ENCODE measurements around the gene ARCN1. TPM values are rescaled to one million over a fixed set of nuclear protein-coding genes. Genes with fewer than 3 reads are reported as not detected.

The ARCN1 gene
- total and polyA plus RNA-seq, 2 donors (not counting 1 experiment from before 2014, with no cell fraction given), result 116 to 387 TPM

- H3K27me3 ChIP-seq (ENCODE audit: control insufficient read depth, insufficient read depth, low read length), result no peaks in the 10 kb centered on the region
- no peak overlapping the region for H3K9ac ChIP-seq (ENCODE audit: insufficient read depth, low read length)
- H3K4me3 ChIP-seq (replicated peaks in 1 of 4; ENCODE audit: control extremely low read depth in 1 of 4, insufficient read depth in 1 of 4, low read depth in 3 of 4, low read length in 4 of 4), result no peak overlapping the region
- H4K20me1 ChIP-seq (ENCODE audit: control insufficient read depth, extremely low read depth, insufficient read depth, low read length), result no peaks in the 10 kb centered on the region
- peaks cover 26% of the 10 kb centered on the region for H3K36me3 ChIP-seq (ENCODE audit: control insufficient read depth, insufficient read depth, low read length)
- no peaks in the 10 kb centered on the region for H3K4me1 ChIP-seq (ENCODE audit: control insufficient read depth, extremely low read depth, insufficient read depth, low read length)
- H2AFZ ChIP-seq (ENCODE audit: low read length), result no peak overlapping the region
- H3K9me3 ChIP-seq (ENCODE audit: control insufficient read depth, insufficient read depth, low read depth, low read length), result no peaks in the 10 kb centered on the region
- DNase-seq (ENCODE audit: low read depth in 2 of 2), result no peak
- no peak overlapping the region for H3K27ac ChIP-seq (ENCODE audit: insufficient read depth, low read length)
- TF ChIP-seq CTCF (conservative IDR thresholded peaks at IDR 0.05 in 1 of 2, IDR thresholded peaks at IDR 0.05 in 1 of 2; ENCODE audit: low read depth in 1 of 2, low read length in 2 of 2), result no peak
- TF ChIP-seq EZH2 (IDR thresholded peaks at IDR 0.05; ENCODE audit: low read length, missing control alignments), result no peak
- no peak overlapping the region for H3K4me2 ChIP-seq (ENCODE audit: extremely low read depth, insufficient read depth, low read length)
- no peaks in the 10 kb centered on the region for H3K79me2 ChIP-seq (ENCODE audit: control insufficient read depth, insufficient read depth, low read length)
Observed at GRCh38 chr11:118650366-118650765, 78.2 kb downstream of the ARCN1 start.

GRCh38 chr11:118651820-118652219 lies 79.6 kb downstream of the ARCN1 start:
- Histone ChIP-seq H3K27me3 (ENCODE audit: control insufficient read depth, insufficient read depth, low read length) (no peaks in the 10 kb centered on the region), H3K4me3 (replicated peaks in 1 of 4; ENCODE audit: control extremely low read depth in 1 of 4, insufficient read depth in 1 of 4, low read depth in 3 of 4, low read length in 4 of 4) (no peak overlapping the region), H3K9me3 (ENCODE audit: control insufficient read depth, insufficient read depth, low read depth, low read length) (no peaks in the 10 kb centered on the region), H3K36me3 (ENCODE audit: control insufficient read depth, insufficient read depth, low read length) (peaks cover 29% of the 10 kb centered on the region), H3K4me2 (ENCODE audit: extremely low read depth, insufficient read depth, low read length) (no peak overlapping the region), H3K79me2 (ENCODE audit: control insufficient read depth, insufficient read depth, low read length) (no peaks in the 10 kb centered on the region), H3K9ac (ENCODE audit: insufficient read depth, low read length) (no peak overlapping the region), H3K4me1 (ENCODE audit: control insufficient read depth, extremely low read depth, insufficient read depth, low read length) (no peaks in the 10 kb centered on the region), H2AFZ (ENCODE audit: low read length) (no peak overlapping the region), H3K27ac (ENCODE audit: insufficient read depth, low read length) (no peak overlapping the region), H4K20me1 (ENCODE audit: control insufficient read depth, extremely low read depth, insufficient read depth, low read length) (no peaks in the 10 kb centered on the region)
- no peak for TF ChIP-seq CTCF (conservative IDR thresholded peaks at IDR 0.05 in 1 of 2, IDR thresholded peaks at IDR 0.05 in 1 of 2; ENCODE audit: low read depth in 1 of 2, low read length in 2 of 2)
- no peak for TF ChIP-seq EZH2 (IDR thresholded peaks at IDR 0.05; ENCODE audit: low read length, missing control alignments)
- DNase-seq (ENCODE audit: low read depth in 2 of 2), result no peak

Other genes with a start within 250 kb of the ARCN1 start
- gene CD3D, start 229.7 kb upstream of the ARCN1 start, total RNA-seq, result not detected in 2 replicates
- not detected in 2 replicates for gene CD3D, start 229.7 kb upstream of the ARCN1 start, polyA plus RNA-seq
- gene CD3G, start 228.1 kb upstream of the ARCN1 start, total RNA-seq, result not detected in 2 replicates
- not detected in 2 replicates for gene CD3G, start 228.1 kb upstream of the ARCN1 start, polyA plus RNA-seq
- 29.0 and 37.0 TPM in 2 replicates for gene UBE4A, start 212.8 kb upstream of the ARCN1 start, total RNA-seq
- gene UBE4A, start 212.8 kb upstream of the ARCN1 start, polyA plus RNA-seq, result 21.8 and 24.9 TPM in 2 replicates
- 67.3 and 75.6 TPM in 2 replicates for gene ATP5MG, start 170.8 kb upstream of the ARCN1 start, total RNA-seq
- 217 and 293 TPM in 2 replicates for gene ATP5MG, start 170.8 kb upstream of the ARCN1 start, polyA plus RNA-seq
- gene KMT2A, start 135.9 kb upstream of the ARCN1 start, total RNA-seq, result 19.0 and 33.4 TPM in 2 replicates
- gene KMT2A, start 135.9 kb upstream of the ARCN1 start, polyA plus RNA-seq, result 15.3 and 17.1 TPM in 2 replicates
- gene TTC36, start 44.9 kb upstream of the ARCN1 start, total RNA-seq, result 0.99 and 1.0 TPM in 2 replicates
- gene TTC36, start 44.9 kb upstream of the ARCN1 start, polyA plus RNA-seq, result not detected in 2 replicates
- 16.4 and 21.3 TPM in 2 replicates for gene TMEM25, start 41.2 kb upstream of the ARCN1 start, total RNA-seq
- gene TMEM25, start 41.2 kb upstream of the ARCN1 start, polyA plus RNA-seq, result 12.6 and 15.6 TPM in 2 replicates
- 28.8 and 32.5 TPM in 2 replicates for gene IFT46, start 6.5 kb upstream of the ARCN1 start, total RNA-seq
- 30.8 and 46.2 TPM in 2 replicates for gene IFT46, start 6.5 kb upstream of the ARCN1 start, polyA plus RNA-seq
- 45.5 and 51.4 TPM in 2 replicates for gene PHLDB1, start 35.2 kb downstream of the ARCN1 start, total RNA-seq
- gene PHLDB1, start 35.2 kb downstream of the ARCN1 start, polyA plus RNA-seq, result 59.0 and 61.4 TPM in 2 replicates
- gene TREH, start 107.2 kb downstream of the ARCN1 start, total RNA-seq, result not detected in 2 replicates
- not detected in 2 replicates for gene TREH, start 107.2 kb downstream of the ARCN1 start, polyA plus RNA-seq
- gene DDX6, start 218.8 kb downstream of the ARCN1 start, total RNA-seq, result 92.2 and 105 TPM in 2 replicates
- gene DDX6, start 218.8 kb downstream of the ARCN1 start, polyA plus RNA-seq, result 75.7 and 91.2 TPM in 2 replicates